HG03432 (cell line): Measurements from ENCODE around the gene IL17RB.

Experiments
- ATAC-seq: cut with Tn5 transposase; IDR thresholded peaks from one replicate; pipeline ENCODE4 v1.9.1; 2021; ENCODE audit warnings: mild to moderate bottlenecking, moderate library complexity; ENCODE audit not compliant: unreplicated experiment

IL17RB gene

DNA sequence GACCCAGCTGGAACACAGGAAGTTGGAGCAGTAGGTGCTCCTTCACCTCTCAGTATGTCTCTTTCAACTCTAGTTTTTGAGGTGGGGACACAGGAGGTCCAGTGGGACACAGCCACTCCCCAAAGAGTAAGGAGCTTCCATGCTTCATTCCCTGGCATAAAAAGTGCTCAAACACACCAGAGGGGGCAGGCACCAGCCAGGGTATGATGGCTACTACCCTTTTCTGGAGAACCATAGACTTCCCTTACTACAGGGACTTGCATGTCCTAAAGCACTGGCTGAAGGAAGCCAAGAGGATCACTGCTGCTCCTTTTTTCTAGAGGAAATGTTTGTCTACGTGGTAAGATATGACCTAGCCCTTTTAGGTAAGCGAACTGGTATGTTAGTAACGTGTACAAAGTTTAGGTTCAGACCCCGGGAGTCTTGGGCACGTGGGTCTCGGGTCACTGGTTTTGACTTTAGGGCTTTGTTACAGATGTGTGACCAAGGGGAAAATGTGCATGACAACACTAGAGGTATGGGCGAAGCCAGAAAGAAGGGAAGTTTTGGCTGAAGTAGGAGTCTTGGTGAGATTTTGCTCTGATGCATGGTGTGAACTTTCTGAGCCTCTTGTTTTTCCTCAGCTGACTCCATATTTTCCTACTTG is 11.9 kb downstream of the IL17RB start:
- ATAC-seq, result no peak

GRCh38 chr3:53859178-53859577 is 12.8 kb downstream of the IL17RB start:
- no peak for ATAC-seq

DNA sequence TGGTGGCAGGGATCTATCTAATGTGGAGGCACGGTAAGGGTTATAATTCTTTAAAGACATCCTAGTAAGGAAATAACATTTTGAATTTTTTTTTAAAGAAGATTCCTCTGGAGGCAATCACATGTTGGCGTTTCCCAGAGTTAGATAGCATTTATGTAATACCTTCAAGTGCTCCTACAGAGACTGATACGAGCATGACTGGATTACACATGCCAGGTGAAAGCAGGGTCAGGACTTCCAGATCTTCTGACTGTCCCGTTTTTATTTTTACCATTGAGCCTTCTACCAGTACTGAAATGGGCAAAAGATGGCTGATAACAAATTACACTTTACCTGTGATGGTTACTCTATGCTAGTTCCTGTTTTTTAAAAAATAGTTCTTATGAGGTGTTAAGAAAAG is 13.8 kb downstream of the IL17RB start:
- ATAC-seq, result no peak

GRCh38 chr3:53862241-53862640 is 15.9 kb downstream of the IL17RB start:
- ATAC-seq, result no peak

GRCh38 chr3:53863145-53863544 is 16.8 kb downstream of the IL17RB start:
- ATAC-seq, result no peak

- ATAC-seq, result peak; percentile 42
Observed at GRCh38 chr3:53865732-53866499, 19.5 kb downstream of the IL17RB start.

DNA sequence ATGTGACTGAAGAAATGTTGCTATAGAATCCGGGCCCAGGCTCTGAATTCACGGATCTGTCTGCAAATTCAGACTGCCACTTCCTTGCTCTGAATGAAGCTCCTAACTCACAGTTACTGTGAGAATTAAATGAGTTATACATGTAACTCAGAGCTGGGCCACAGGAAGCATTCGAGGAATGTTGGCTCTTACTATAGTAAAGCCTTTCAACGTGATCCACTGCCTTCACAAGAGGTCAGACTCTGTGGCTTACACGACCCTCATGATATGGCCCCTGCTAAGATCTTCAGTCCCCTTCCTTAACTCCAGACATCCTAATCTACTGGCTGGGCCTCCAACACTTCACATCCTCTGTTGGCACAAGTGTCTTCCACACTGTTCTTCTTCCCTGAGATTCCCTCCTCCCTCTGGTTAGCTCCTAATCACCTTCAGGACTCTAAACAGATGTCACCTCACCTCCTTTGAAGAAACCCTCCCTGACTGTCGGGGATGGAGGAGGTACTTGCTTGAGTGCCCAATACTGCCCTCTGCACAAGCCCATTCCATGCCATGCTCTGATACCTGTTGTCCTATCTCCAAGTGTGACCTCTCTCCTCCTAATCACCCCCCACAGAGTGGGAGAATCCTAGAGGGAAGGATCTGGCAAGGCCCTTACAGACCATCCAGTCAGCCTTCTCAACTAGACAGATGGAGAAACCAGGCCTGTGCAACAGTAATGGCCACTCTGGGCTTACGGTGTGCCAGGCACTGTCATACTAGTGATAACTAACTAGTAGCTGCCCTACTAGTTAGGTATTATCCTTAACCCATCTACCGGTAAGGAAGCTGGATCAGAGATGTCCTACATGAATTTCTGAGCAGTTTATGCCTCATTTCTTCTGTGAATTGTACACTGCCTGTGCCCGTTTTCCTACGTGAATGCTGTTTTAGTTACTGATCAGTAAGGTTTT is 34.3 kb downstream of the IL17RB start:
- no peak for ATAC-seq

DNA sequence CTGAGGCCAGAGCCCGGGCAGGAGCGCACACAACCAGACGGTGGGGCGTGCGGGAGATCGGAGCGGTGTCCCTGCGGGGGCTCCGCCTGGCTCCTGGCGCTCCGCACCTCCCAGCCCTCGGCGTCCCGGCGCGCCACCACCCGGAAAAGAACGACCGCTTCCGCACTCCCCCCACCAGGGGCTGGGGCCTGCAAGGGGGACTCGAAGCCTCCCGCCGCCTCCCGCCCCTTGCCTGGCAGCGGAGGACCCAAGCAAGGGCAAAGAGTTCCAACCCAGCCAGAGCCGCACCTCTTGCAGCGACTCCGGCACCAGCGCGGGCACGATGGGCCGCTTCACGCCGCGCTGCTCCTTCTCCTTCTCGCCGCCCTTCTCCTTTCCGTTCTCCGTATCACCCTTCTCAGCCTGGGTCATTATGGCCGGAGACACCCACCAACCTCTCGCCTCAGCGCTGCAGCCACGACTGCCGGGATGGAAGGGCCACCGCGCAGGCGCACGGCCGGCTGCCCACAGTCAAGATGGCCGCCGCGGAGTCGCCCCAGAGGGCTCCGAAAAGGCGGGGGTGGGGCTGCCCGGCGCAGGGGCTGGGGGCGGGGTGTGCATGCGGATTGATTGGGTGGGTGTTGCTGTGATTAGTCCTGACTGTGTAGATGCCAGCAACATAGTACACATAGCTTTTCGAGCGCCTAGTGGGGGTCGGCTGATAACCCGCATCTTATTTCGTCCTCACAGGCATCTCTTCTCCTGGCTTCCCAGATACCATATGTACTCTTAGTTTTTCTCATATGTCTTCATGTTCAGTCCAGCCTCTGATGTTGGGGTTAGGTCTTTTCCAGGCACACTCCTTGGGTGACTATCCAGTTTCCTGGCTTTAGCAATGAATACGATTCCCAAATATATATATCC is 35.6 kb downstream of the IL17RB start, which contains the start of gene ACTR8:
TSS of gene ACTR8 (minus strand) at position 462 of the 903 bp plus-strand sequence. CDS start at position 411, 51 bp downstream.
- ATAC-seq, result peak; percentile 94

- no peak for ATAC-seq
Observed at GRCh38 chr3:53883008-53883407, 36.6 kb downstream of the IL17RB start.

DNA sequence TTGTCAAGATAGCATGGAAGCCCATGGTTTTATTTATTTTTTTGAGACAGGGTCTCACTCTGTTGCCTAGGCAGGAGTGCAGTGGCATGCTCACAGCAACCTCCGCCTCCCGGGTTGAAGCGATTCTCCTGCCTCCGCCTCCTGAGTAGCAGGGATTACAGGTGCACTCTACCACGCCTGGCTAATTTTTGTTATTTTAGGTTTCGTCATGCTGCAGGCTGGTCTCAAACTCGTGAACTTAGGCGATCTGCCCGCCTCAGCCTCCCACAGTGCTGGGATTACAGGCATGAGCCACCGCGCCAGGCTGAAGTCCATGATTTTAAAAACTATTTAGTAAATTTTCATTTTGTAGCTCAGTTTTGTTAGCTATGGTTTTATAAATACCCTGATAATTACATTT is 38.3 kb downstream of the IL17RB start:
- no peak for ATAC-seq

GRCh38 chr3:53885239-53885638 is 38.9 kb downstream of the IL17RB start:
- ATAC-seq, result no peak

GRCh38 chr3:53887446-53887845 is 41.1 kb downstream of the IL17RB start:
- no peak for ATAC-seq

GRCh38 chr3:53888232-53888631 is 41.9 kb downstream of the IL17RB start:
- no peak for ATAC-seq

DNA sequence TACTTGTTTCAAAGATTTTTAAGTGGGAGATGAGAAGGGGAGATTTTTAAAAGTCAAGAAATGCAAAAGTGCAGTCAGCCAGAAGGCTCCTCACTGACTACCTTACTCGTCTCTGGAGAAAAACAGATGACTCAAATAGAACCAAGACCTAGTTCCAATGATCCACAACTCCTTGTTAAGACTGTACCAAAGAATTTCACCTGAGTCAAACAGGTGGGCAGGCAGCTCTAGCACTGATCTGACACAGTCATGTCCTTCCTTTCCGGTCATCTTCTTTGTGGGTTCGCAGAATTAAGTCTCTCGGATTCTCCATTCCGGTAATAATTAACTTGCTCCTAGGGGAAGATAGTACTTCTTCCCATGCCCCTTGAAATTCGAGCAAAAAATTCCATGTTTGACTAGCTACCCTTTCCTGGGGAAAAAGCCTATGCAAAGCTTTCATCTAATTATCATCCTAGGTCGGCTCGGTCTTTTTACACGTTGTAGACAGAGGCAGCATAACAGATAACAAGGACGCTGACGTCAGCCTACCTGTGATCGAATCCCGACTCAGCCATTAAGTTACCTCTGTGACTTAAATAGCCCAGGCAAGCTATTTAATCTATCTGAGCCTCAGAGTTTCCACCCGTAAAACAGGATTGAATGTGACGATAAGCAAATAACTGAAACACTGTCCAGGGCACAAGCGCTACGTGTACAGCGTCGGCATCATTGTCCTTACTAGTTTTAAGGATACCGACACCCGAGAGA is 44.5 kb downstream of the IL17RB start:
- ATAC-seq, result peak; percentile 16

DNA sequence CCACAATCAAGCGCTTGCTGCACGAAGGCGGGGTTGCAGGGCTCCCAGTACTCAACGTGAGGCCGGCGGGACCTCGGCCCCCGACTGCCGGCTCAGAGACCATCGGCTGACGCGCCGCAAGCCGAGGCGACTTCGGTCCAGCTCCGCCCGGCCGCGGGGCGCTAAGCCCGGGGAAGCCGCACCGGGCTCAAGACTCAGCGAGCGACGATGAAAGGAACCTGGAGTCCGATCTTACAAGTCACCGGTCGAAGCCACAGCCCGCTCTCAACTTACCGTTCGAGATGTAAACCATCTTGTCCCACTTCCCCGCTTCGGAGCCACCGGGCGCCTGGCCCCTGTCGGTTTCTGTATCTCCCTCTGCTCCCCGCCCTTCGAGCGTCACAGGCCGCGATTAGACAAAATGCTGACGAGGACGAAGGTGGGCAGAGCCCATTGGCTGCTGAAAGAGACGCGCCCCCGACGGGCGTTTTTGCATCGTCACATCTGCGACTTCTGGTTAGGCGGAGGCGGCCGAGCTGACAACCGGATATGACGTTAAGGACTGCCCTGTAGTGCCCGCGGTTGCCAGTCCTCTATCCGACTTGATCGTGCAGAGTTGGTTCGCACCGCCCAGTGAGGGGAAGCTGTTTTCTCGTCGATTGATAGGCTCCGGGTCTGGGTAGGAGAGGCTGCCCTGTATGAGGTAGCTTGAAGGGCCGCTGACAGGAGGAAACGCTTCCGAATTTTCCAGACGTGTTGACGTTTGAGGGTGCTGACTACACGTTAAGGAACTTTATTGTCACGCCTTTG is 45.3 kb downstream of the IL17RB start, which contains the start of gene SELENOK:
TSS of gene SELENOK (minus strand) at position 363 of the 789 bp plus-strand sequence.
- peak; percentile 97 for ATAC-seq

- ATAC-seq, result no peak
Observed at GRCh38 chr3:53892286-53892637, 45.9 kb downstream of the IL17RB start.

GRCh38 chr3:53899750-53900149 is 53.4 kb downstream of the IL17RB start:
- no peak for ATAC-seq

DNA sequence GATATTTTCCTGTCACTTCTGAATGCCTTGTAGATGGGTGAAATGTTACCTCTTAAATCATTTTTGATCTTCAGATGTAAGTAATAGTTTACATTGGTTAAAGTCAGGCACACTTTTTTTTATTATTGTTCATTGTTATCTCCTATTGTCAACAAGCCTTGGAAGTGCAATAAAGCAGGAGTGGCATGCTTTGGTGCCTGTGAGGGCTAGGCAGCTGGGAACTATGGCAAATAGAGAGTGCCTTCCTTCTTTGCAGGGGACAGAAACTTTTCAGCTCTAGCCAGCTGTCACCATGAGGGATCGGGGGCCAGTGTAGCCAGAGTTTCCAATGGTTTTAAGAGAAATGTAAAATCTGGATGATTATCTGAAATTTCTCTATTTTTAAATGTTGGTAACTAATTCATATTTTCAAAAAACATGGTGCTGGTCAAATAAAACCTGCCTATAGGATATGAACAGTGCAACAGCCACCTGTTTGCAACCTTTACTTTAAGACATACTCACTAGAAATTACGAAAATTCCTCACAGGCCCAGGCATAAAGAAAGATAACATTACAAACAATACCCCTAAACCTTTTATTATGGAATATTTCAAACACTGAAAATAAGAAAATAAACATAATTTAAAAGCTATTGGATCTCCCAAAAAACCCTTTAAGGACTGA is 54.4 kb downstream of the IL17RB start:
- ATAC-seq, result no peak
